ENCODE data around the gene MAB21L4. TPM values are rescaled to one million over a fixed set of nuclear protein-coding genes. Genes with fewer than 3 reads are reported as not detected.
A peak's percentile ranks its signal among the peaks of the same experiment; 100 is the strongest.

MAB21L4 gene
- total RNA-seq, 2 donors from 2014 or later = not detected

DNA sequence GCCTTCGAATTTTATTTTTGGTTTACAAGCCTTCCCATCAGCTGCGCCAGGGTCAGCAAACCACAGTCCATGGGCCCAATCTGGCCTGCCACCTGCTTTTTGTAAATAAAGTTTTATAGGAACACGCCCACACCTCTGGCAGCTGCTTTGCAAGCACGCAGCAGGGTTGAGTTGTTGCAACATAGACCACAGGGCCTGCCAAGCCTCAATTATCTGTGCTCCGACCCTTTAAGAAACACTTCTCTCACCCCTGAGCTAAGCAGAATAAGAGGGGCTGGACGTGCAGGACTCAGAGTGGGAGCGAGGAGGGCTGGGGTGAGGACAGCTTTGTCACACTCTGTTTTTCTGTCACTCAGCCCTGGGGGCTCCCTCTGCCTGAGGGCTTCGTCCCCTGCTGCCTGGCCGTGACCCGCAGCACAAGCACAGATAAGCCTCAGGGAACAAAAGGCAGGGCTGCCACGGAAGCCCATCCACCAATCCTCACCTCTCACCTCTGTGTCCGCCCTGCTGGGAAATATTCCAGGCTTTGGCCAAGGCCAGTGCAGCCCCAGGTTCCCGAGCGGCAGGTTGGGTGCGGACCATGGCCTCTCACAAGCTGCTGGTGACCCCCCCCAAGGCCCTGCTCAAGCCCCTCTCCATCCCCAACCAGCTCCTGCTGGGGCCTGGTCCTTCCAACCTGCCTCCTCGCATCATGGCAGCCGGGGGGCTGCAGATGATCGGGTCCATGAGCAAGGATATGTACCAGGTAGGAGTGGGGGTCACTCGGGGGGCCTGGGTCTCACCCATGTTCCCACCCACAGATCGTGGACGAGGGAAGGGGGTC is 27.5 kb downstream of the MAB21L4 start, which contains the start of gene AGXT:
AGXT (plus strand) TSS at position 539 of the 823 bp plus-strand sequence; CDS start at position 581, 42 bp downstream.
- no peak within 1 kb of the TSS for H3K4me3 Mint-ChIP-seq
- H3K9me3 Mint-ChIP-seq = no peaks in the 10 kb centered on the region
- ATAC-seq = no peak
- peaks cover 10 to 20% of the 10 kb centered on the region in 2 donors for H3K27me3 Mint-ChIP-seq
- peaks cover 0 to 8% of the 10 kb centered on the region in 2 donors for H3K4me1 Mint-ChIP-seq (ENCODE audit: low read depth in 2 of 2)
- H3K27ac Mint-ChIP-seq = no peak within 1 kb of the TSS
- DNase-seq (ENCODE audit: low spot score) = no peak
- no peaks in the 10 kb centered on the region for H3K36me3 Mint-ChIP-seq

- ATAC-seq = peak in 1 of 2 donors; percentile 46
Measured at GRCh38 chr2:240865391-240865790, 30.6 kb downstream of the MAB21L4 start.

DNA sequence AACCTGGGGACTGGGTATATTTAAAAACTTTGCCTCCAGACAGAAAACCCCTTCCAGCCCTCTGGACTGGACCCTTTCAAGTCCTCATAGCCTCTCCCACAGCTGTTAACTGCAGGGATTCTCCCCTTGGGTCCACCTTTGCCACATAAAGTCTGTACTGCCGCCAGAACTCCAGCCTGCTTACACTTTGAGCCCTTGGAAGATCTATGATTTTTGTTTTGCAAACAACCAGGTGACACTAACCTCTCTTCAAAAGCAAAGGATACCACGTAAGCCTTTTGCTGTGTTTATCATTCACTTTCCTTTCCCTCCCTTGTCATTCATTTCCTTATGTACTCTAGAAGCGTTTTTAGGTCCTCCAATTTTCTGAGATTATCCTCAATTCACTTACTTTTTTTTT is 31.5 kb downstream of the MAB21L4 start:
- no peaks in the 10 kb centered on the region for H3K36me3 Mint-ChIP-seq
- H3K4me1 Mint-ChIP-seq (ENCODE audit: low read depth in 2 of 2) = peaks cover 0 to 8% of the 10 kb centered on the region in 2 donors
- H3K9me3 Mint-ChIP-seq = no peaks in the 10 kb centered on the region
- no peak overlapping the region for H3K4me3 Mint-ChIP-seq
- ATAC-seq = no peak
- peaks cover 15 to 24% of the 10 kb centered on the region in 2 donors for H3K27me3 Mint-ChIP-seq
- no peak for DNase-seq (ENCODE audit: low spot score)
- H3K27ac Mint-ChIP-seq = no peak overlapping the region

More at GRCh38 chr2:240865391-240865790, 30.6 kb downstream of the MAB21L4 start:
- Mint-ChIP-seq H3K4me1 (ENCODE audit: low read depth in 2 of 2) (peaks cover 0 to 8% of the 10 kb centered on the region in 2 donors), H3K9me3 (no peaks in the 10 kb centered on the region), H3K36me3 (no peaks in the 10 kb centered on the region), H3K27ac (no peak overlapping the region), H3K4me3 (no peak overlapping the region), H3K27me3 (peaks cover 15 to 20% of the 10 kb centered on the region in 2 donors)
- no peak for DNase-seq (ENCODE audit: low spot score)

GRCh38 chr2:240861547-240861946 is 34.4 kb downstream of the MAB21L4 start:
- no peak overlapping the region for H3K4me3 Mint-ChIP-seq
- no peaks in the 10 kb centered on the region for H3K36me3 Mint-ChIP-seq
- H3K27me3 Mint-ChIP-seq = peaks cover 18% of the 10 kb centered on the region in 2 donors
- no peaks in the 10 kb centered on the region for H3K9me3 Mint-ChIP-seq
- no peak overlapping the region for H3K27ac Mint-ChIP-seq
- peaks cover 0 to 8% of the 10 kb centered on the region in 2 donors for H3K4me1 Mint-ChIP-seq (ENCODE audit: low read depth in 2 of 2)
- DNase-seq (ENCODE audit: low spot score) (no peak), ATAC-seq (no peak)

- Mint-ChIP-seq H3K9me3 (no peaks in the 10 kb centered on the region), H3K27me3 (peaks cover 5 to 14% of the 10 kb centered on the region in 2 donors), H3K4me3 (no peak overlapping the region), H3K27ac (no peak overlapping the region), H3K36me3 (peaks cover 6% of the 10 kb centered on the region), H3K4me1 (ENCODE audit: low read depth in 2 of 2) (no peaks in the 10 kb centered on the region)
- ATAC-seq (no peak), DNase-seq (ENCODE audit: low spot score) (no peak)
Measured at GRCh38 chr2:240858871-240859270, 37.1 kb downstream of the MAB21L4 start.

- H3K36me3 Mint-ChIP-seq = peaks cover 6% of the 10 kb centered on the region
- DNase-seq (ENCODE audit: low spot score) (no peak), ATAC-seq (no peak)
- no peak overlapping the region for H3K4me3 Mint-ChIP-seq
- H3K27me3 Mint-ChIP-seq = peaks cover 5 to 10% of the 10 kb centered on the region in 2 donors
- H3K27ac Mint-ChIP-seq = no peak overlapping the region
- H3K4me1 Mint-ChIP-seq (ENCODE audit: low read depth in 2 of 2) = no peaks in the 10 kb centered on the region
- no peaks in the 10 kb centered on the region for H3K9me3 Mint-ChIP-seq
Measured at GRCh38 chr2:240858321-240858720, 37.6 kb downstream of the MAB21L4 start.

DNA sequence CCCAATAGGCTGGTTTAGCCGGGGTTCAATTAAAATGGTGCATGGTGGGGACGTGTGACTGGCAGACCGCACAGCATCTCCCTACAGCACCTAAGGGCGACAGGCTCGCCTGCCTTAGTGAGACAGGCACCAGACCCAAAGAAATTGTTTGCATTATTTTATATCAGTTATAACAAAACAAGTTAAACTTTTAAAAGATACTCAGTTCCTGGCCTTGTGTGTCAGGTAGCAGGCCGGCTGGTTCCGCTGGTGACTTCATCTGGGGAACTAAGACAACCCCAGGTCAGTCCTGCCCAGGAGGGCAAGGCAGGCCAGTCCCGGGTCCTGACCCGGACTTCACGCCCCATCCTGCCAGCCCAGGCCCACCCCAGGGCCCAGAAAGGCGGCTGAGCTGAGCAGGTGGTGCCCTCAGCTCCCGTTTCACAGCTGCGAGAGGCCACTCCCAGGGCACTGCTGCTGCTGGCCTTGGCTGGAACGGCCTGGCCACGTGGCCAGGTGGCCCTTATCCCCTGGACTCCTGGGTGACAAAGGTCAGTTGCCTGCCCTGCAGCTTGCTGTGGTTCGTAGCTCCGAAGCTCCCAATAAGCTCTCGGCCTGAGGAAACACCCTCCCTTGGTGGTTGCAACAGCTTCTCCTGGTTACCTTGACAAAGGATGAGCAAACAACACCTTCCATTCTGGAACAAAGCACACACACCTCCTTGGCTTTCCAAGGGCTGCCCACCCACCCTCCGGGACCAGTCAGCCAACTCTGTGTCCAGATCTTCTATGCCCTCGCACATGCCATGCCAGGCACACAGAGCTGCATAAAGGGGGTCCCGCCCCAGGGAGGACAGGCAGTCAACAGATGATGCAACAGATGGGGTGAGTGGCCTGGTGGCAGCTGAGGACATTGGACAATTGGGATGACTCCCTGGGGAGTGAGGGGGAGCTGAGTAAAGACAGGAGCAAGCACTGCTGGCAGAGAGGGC is 38.6 kb downstream of the MAB21L4 start:
- DNase-seq (ENCODE audit: low spot score) = no peak

DNA sequence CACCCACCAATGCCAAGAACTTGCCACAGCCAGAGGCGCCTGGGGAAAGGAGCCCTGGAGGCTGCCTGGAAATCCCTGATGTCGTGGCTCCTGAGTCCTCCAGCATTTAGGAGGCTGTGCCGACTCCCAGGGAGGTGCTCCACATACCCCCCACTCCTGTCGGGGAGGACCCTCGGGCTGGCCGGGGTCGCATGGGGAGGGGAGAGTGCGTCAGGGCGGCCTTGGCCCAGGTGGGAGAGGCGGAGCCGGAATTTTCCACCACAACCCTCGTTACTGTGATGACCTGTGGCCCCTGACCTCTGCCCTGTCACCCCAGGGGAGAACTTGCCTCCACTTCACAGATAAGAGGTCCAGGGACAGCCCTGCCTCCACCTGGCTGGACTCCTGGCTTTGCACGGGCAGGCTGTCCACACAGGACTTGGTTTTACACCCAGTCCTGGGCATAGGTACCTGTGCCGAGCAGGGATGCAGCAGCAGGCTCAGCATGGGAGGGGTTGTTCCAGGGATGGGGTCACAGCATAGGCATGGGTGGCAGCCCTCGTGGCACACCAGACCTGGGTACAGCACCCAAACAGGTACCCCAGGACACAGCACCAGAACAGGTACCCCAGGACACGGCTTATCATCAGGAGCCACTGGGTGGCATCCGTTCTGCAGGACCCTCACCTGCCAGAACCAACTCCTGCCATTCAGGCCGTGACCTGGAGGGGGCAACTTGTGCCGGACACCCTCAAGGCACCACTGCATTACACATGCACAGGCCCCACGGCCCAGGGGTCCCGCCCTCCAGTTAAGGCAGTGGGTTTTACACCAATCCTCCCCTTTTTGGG is 39.6 kb downstream of the MAB21L4 start:
- Mint-ChIP-seq H3K4me3 (no peak overlapping the region), H3K9me3 (no peaks in the 10 kb centered on the region), H3K4me1 (ENCODE audit: low read depth in 2 of 2) (no peaks in the 10 kb centered on the region), H3K36me3 (peaks cover 6% of the 10 kb centered on the region), H3K27ac (no peak overlapping the region), H3K27me3 (peaks cover 5 to 7% of the 10 kb centered on the region in 2 donors)
- DNase-seq (ENCODE audit: low spot score) = no peak
- no peak for ATAC-seq

More for the DNA sequence above, 38.6 kb downstream of the MAB21L4 start:
- H3K27me3 Mint-ChIP-seq = peaks cover 5 to 7% of the 10 kb centered on the region in 2 donors
- no peaks in the 10 kb centered on the region for H3K9me3 Mint-ChIP-seq
- H3K27ac Mint-ChIP-seq = no peak overlapping the region
- H3K4me3 Mint-ChIP-seq = no peak overlapping the region
- peaks cover 6% of the 10 kb centered on the region for H3K36me3 Mint-ChIP-seq
- H3K4me1 Mint-ChIP-seq (ENCODE audit: low read depth in 2 of 2) = no peaks in the 10 kb centered on the region
- no peak for ATAC-seq

DNA sequence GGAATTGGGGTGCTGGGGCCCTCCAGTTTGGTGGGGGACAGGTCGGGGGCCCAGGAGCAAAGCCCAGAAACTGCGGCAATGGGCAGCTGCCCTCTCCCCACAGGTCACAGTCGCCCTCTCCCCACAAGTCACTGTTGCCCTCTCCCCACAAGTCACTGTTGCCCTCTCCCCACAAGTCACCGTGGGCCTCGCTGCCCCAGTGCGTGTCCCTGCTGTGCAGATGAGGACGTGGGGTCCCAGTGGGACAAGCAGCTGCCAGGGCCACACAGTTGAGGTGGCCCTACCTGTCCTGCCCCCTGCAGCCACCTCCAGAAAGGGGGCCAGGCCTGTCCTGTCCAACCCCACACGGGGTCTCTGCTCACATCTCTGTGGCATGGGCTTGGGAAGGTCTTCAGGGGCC is 40.3 kb downstream of the MAB21L4 start:
- no peak overlapping the region for H3K27ac Mint-ChIP-seq
- no peak overlapping the region for H3K4me3 Mint-ChIP-seq
- H3K27me3 Mint-ChIP-seq = peaks cover 5 to 7% of the 10 kb centered on the region in 2 donors
- H3K36me3 Mint-ChIP-seq = peaks cover 6% of the 10 kb centered on the region
- no peaks in the 10 kb centered on the region for H3K9me3 Mint-ChIP-seq
- ATAC-seq (no peak), DNase-seq (ENCODE audit: low spot score) (no peak)
- no peaks in the 10 kb centered on the region for H3K4me1 Mint-ChIP-seq (ENCODE audit: low read depth in 2 of 2)

DNA sequence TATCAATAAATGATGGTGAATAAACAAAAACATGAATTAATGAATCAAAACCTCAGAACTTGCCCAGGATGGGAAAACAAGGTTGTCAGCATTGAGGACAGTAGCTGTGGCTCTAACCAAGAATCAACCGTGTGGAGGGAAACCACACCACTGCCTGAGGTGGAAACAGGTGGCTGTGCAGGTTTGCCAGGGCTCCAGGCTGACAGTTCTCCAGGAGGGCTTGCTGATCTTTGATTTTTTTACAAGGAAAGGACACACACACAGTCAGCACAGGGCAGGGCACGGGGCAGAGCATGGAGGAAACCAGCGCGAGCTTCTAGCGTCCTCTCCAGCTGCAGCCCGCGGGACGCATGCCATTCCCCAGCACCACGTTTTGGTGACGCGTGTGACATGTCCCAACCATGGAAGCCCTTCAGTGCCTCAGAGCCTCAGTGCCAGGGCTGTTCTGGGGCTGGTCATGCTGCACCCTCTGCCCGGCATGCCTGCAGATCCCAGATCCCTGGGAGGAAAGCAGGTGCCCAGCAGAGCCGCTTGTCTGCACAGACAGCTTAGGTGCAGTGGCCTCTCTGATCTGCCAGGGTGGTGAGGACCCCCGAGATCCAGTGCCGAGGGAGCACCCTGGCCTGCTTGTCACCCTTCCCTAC is 43.2 kb downstream of the MAB21L4 start:
- H3K27me3 Mint-ChIP-seq = peaks cover 0 to 5% of the 10 kb centered on the region in 2 donors
- no peak overlapping the region for H3K4me3 Mint-ChIP-seq
- no peak overlapping the region for H3K27ac Mint-ChIP-seq
- H3K36me3 Mint-ChIP-seq = peaks cover 6% of the 10 kb centered on the region
- DNase-seq (ENCODE audit: low spot score) (no peak), ATAC-seq (no peak)
- no peaks in the 10 kb centered on the region for H3K9me3 Mint-ChIP-seq
- H3K4me1 Mint-ChIP-seq (ENCODE audit: low read depth in 2 of 2) = no peaks in the 10 kb centered on the region

DNA sequence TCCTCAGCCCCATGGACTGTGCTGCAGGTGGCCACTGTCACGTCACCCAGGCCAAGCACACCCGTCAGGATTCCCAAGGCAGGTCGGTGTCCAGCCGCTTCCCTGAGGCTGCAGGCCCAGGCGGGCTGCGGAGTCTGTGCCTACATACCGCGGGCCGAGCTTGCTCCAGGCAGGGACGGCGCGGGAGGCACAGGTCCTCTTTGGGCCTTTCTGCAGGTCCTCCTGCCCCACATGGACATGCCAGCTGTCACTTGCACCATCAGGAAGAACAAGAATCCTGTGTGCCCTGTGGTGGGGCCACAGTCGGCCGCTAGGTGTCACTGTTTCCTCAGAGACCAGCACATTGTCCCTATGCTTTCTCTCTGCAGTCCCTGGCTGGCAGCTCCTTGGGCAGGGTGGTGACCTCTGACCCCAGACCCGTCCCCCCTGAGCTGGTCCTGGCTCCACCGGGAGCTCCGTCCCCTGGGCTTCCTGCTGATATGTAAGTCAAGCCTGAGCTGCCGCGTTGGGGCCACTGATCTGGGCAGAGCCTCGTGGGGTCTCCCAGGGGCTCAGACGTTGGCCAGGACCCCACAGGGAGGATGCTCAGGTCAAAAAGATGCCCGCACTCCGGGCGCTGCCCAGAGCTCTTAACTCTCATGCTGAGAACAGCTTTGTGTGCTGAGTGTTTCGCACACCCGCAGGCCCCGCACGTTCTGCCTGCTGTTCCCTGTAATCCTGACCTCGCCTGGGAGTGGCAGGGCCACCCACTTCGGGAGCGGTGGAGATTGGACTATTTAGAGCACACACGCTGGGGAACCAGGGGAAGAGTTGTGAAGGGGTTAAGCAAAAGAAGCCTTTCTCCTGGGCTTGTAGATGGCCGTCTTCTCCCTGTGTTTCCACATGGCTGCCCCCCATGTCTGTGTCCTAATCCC is 44.6 kb downstream of the MAB21L4 start:
- ATAC-seq (peak; percentile 79 to 87), DNase-seq (ENCODE audit: low spot score) (peak; percentile 75)
- Mint-ChIP-seq H3K9me3 (no peaks in the 10 kb centered on the region), H3K4me3 (no peak overlapping the region), H3K27ac (no peak overlapping the region), H3K27me3 (peaks cover 0 to 2% of the 10 kb centered on the region in 2 donors), H3K4me1 (ENCODE audit: low read depth in 2 of 2) (no peaks in the 10 kb centered on the region), H3K36me3 (peaks cover 6% of the 10 kb centered on the region)

GRCh38 chr2:240850756-240851077 is 45.2 kb downstream of the MAB21L4 start:
- DNase-seq (ENCODE audit: low spot score) = no peak
- Mint-ChIP-seq H3K4me3 (no peak overlapping the region), H3K36me3 (peaks cover 6% of the 10 kb centered on the region), H3K4me1 (ENCODE audit: low read depth in 2 of 2) (no peaks in the 10 kb centered on the region), H3K27me3 (peaks cover 0 to 2% of the 10 kb centered on the region in 2 donors), H3K9me3 (no peaks in the 10 kb centered on the region), H3K27ac (no peak overlapping the region)
- no peak for ATAC-seq
